SK-N-SH (cell line): Measurements from ENCODE around the gene SUMF1. TPM values are rescaled to one million over a fixed set of nuclear protein-coding genes. Genes with fewer than 3 reads are reported as not detected.

Experiments
- CTCF ChIA-PET: fragments of 300-600, 350-600 bp; formaldehyde crosslinking; extraction: SDS; loops from one replicate; lab custom pipeline; 2021; lab: Yijun Ruan, JAX
- POLR2A ChIA-PET: fragments of 350-600 bp; sonication (Branson Sonifier 250); formaldehyde crosslinking; extraction: SDS; loops from one replicate; lab custom pipeline; 2020; ENCODE audit warnings: antibody characterized with exemption, inconsistent platforms; lab: Yijun Ruan, JAX
- DNase-seq: peaks from one replicate; pipeline ENCODE4 v3.0.0; 2012
- H2AFZ ChIP-seq: fragments of 200-600 bp; sonication (generic); 2 replicates; pipeline ENCODE4 v1.8.1; 2016; ENCODE audit warnings: antibody characterized with exemption, mild to moderate bottlenecking, low read depth
- H3F3A ChIP-seq: fragments of 200-600 bp; sonication (generic); replicated peaks from 2 replicates; pipeline ENCODE3; 2016; ENCODE audit warnings: antibody characterized with exemption, mild to moderate bottlenecking; ENCODE audit not compliant: insufficient read depth
- H3K27ac ChIP-seq, 2 experiments: fragments of 200-500 bp in 1 of 2; fragments of 200-600 bp in 1 of 2; sonication (Bioruptor generic) in 1 of 2; sonication (generic), shearing (Covaris generic) in 1 of 2; 2 replicates each; pipeline versions ENCODE4 v1.5.1 to v1.6.1; 2014 to 2016; ENCODE audit warnings: low read depth in 2 of 2, inconsistent platforms in 1 of 2, low read length in 1 of 2, mild to moderate bottlenecking in 1 of 2, mixed read lengths in 1 of 2
- H3K27me3 ChIP-seq: fragments of 200-600 bp; sonication (generic), shearing (Covaris generic); 2 replicates; pipeline ENCODE4 v1.6.1; 2016; ENCODE audit warnings: mixed run types; ENCODE audit not compliant: insufficient read depth
- H3K36me3 ChIP-seq, 2 experiments: fragments of 200-500 bp in 1 of 2; fragments of 200-600 bp in 1 of 2; sonication (Bioruptor generic) in 1 of 2; sonication (generic) in 1 of 2; replicated peaks in 1 of 2; 2 replicates each; pipeline versions ENCODE3 to v1.5.1; 2014 to 2016; ENCODE audit warnings: low read length in 1 of 2, mild to moderate bottlenecking in 1 of 2; ENCODE audit not compliant: insufficient read depth in 2 of 2, control insufficient read depth in 1 of 2
- H3K4me1 ChIP-seq, 2 experiments: fragments of 200-500 bp in 1 of 2; fragments of 200-600 bp in 1 of 2; sonication (Bioruptor generic) in 1 of 2; sonication (generic), shearing (Covaris generic) in 1 of 2; 2 replicates each; pipeline versions ENCODE4 v1.5.1 to v1.6.1; 2014 to 2016; ENCODE audit warnings: low read depth in 1 of 2, low read length in 1 of 2, mixed run types in 1 of 2; ENCODE audit not compliant: insufficient read depth in 2 of 2, control insufficient read depth in 1 of 2
- H3K4me2 ChIP-seq: fragments of 200-600 bp; sonication (generic), shearing (Covaris generic); 2 replicates; pipeline ENCODE4 v1.6.1; 2017; ENCODE audit warnings: mixed run types
- H3K4me3 ChIP-seq, 2 experiments: fragments of 200-500 bp in 1 of 2; fragments of 200-600 bp in 1 of 2; sonication (Bioruptor generic) in 1 of 2; sonication (generic), shearing (Covaris generic) in 1 of 2; 2 replicates each; pipeline versions ENCODE4 v1.5.1 to v1.8.1; 2014 to 2016; ENCODE audit warnings: low read depth in 2 of 2, inconsistent platforms in 1 of 2, low read length in 1 of 2, mild to moderate bottlenecking in 1 of 2, mixed read lengths in 1 of 2, moderate library complexity in 1 of 2
- H3K79me2 ChIP-seq: fragments of 200-600 bp; sonication (generic); 2 replicates; pipeline ENCODE4 v1.8.1; 2017; ENCODE audit warnings: mild to moderate bottlenecking; ENCODE audit not compliant: insufficient read depth
- H3K9ac ChIP-seq: fragments of 200-600 bp; sonication (generic); 2 replicates; pipeline ENCODE4 v1.6.1; 2017; ENCODE audit warnings: mixed run types
- H3K9me2 ChIP-seq: fragments of 200-600 bp; sonication (generic); 2 replicates; pipeline ENCODE4 v1.6.1; 2017; ENCODE audit warnings: mixed run types
- H3K9me3 ChIP-seq: fragments of 200-600 bp; sonication (generic); 2 replicates; pipeline ENCODE4 v1.6.1; 2017; ENCODE audit warnings: mixed run types, mild to moderate bottlenecking, moderate library complexity
- H4K20me1 ChIP-seq: fragments of 200-600 bp; sonication (generic); 2 replicates; pipeline ENCODE4 v1.6.1; 2017; ENCODE audit warnings: mild to moderate bottlenecking, mixed run types; ENCODE audit not compliant: insufficient read depth
- CHD2 ChIP-seq: fragments of 150-350 bp; IDR thresholded peaks from 2 replicates; pipeline ENCODE4 v1.6.1; 2018; ENCODE audit warnings: low read length; ENCODE audit not compliant: partially characterized antibody
- ELF1 ChIP-seq: IDR thresholded peaks from 2 replicates; pipeline ENCODE4 v1.4.0; 2012
- EZH2phosphoT487 ChIP-seq: fragments of 200-600 bp; sonication (generic); IDR thresholded peaks from 2 replicates; pipeline ENCODE4 v1.6.1; 2017; ENCODE audit warnings: low read depth, mixed run types, mild to moderate bottlenecking, antibody characterized with exemption, moderate library complexity, borderline replicate concordance
- GABPA ChIP-seq: IDR thresholded peaks from 2 replicates; pipeline ENCODE4 v1.4.0; 2012; ENCODE audit warnings: low read depth, mild to moderate bottlenecking
- JUND ChIP-seq: IDR thresholded peaks from 2 replicates; pipeline ENCODE4 v1.4.0; 2012
- MAX ChIP-seq: IDR thresholded peaks from 2 replicates; pipeline ENCODE4 v1.4.0; 2012; ENCODE audit warnings: low read depth
- MEF2A ChIP-seq: IDR thresholded peaks from 2 replicates; pipeline ENCODE4 v1.4.0; 2012; ENCODE audit warnings: low read depth, borderline replicate concordance
- NFIC ChIP-seq: IDR thresholded peaks from 2 replicates; pipeline ENCODE4 v1.4.0; 2012; ENCODE audit warnings: borderline replicate concordance
- NRF1 ChIP-seq: IDR thresholded peaks from 2 replicates; pipeline ENCODE4 v1.6.1; 2012; ENCODE audit warnings: low read depth, mild to moderate bottlenecking, low read length
- RAD21 ChIP-seq: IDR thresholded peaks from 2 replicates; pipeline ENCODE4 v1.6.1; 2012; ENCODE audit warnings: mild to moderate bottlenecking, low read length
- REST ChIP-seq: IDR thresholded peaks from 2 replicates; pipeline ENCODE4 v1.6.1; 2012; ENCODE audit warnings: mild to moderate bottlenecking, low read depth, low read length, moderate library complexity
- RFX5 ChIP-seq: IDR thresholded peaks from 2 replicates; pipeline ENCODE4 v1.6.1; 2012; ENCODE audit warnings: mild to moderate bottlenecking, improper control_type of control experiment, low read length
- SIN3A ChIP-seq: IDR thresholded peaks from 2 replicates; pipeline ENCODE4 v1.6.1; 2012; ENCODE audit warnings: low read depth, mild to moderate bottlenecking, low read length, moderate library complexity, borderline replicate concordance
- SMC3 ChIP-seq: IDR thresholded peaks from 2 replicates; pipeline ENCODE4 v1.6.1; 2012; ENCODE audit warnings: low read depth, low read length, improper control_type of control experiment
- YY1 ChIP-seq: IDR thresholded peaks from 2 replicates; pipeline ENCODE4 v1.4.0; 2012; ENCODE audit warnings: low read depth, mild to moderate bottlenecking
- ZBTB33 ChIP-seq: IDR thresholded peaks from 2 replicates; pipeline ENCODE4 v1.4.0; 2012; ENCODE audit warnings: low read depth, borderline replicate concordance
- WGBS: methylation state at CpG from one replicate; pipeline ENCODE4 v1.1.6; 2017; ENCODE audit warnings: low lambda C conversion rate; 5-methylcytosine and 5-hydroxymethylcytosine counted together
- polyA plus RNA-seq, 3 experiments: library from polyadenylated mRNA; depleted of rRNA; stranded (reverse); fragments of >200 nt; gene quantifications; 2 replicates each; pipeline ENCODE4 v1.2.3, GENCODE V29; 2012

The SUMF1 gene
- polyA plus RNA-seq, 1 of the 3 experiments (the other 2 are of a cell fraction) = 56.9 TPM

GRCh38 chr3:4332991-4333390 is 134.1 kb downstream of the SUMF1 start:
- CTCF ChIA-PET = interaction anchor here (1.0 to 4.6 kb wide), 2 partner anchors 18 to 300 kb away, joined by 6 to 21 read pairs; no protein-coding TSS in a partner anchor
- Histone ChIP-seq H3K9ac (no peak overlapping the region), H3K9me3 (no peaks in the 10 kb centered on the region), H4K20me1 (no peaks in the 10 kb centered on the region), H2AFZ (no peak overlapping the region), H3K27ac (no peak overlapping the region), H3K27me3 (no peaks in the 10 kb centered on the region), H3K9me2 (no peaks in the 10 kb centered on the region), H3K36me3 (no peaks in the 10 kb centered on the region), H3K79me2 (no peaks in the 10 kb centered on the region), H3K4me2 (no peak overlapping the region), H3F3A (no peaks in the 10 kb centered on the region), H3K4me3 (no peak overlapping the region), H3K4me1 (no peaks in the 10 kb centered on the region)
- no peak for DNase-seq
- TF ChIP-seq REST = no peak
- TF ChIP-seq SMC3 = no peak
- no peak for TF ChIP-seq JUND
- no peak for TF ChIP-seq YY1
- TF ChIP-seq MEF2A = no peak
- no peak for TF ChIP-seq RAD21
- no peak for TF ChIP-seq GABPA
- no peak for TF ChIP-seq CHD2
- no peak for TF ChIP-seq EZH2phosphoT487
- TF ChIP-seq RFX5 = no peak
- TF ChIP-seq NRF1 = no peak
- TF ChIP-seq SIN3A = no peak
- no peak for TF ChIP-seq ELF1
- 71% methylated on average over 3 of the region's 3 CpGs for WGBS
- POLR2A ChIA-PET = no interaction called here

GRCh38 chr3:4332574-4332973 is 134.5 kb downstream of the SUMF1 start:
- H3K9me2 ChIP-seq = no peaks in the 10 kb centered on the region

More at GRCh38 chr3:4332574-4332973, 134.5 kb downstream of the SUMF1 start:
- WGBS = 84% methylated on average over 3 of the region's 3 CpGs
- ChIA-PET CTCF (interaction anchor here (1.0 to 4.6 kb wide), 2 partner anchors 18 to 301 kb away, joined by 6 to 21 read pairs; no protein-coding TSS in a partner anchor), POLR2A (no interaction called here)
- Histone ChIP-seq H3K4me1 (no peaks in the 10 kb centered on the region), H4K20me1 (no peaks in the 10 kb centered on the region), H3K9me3 (no peaks in the 10 kb centered on the region), H3K4me3 (no peak overlapping the region), H3K27ac (no peak overlapping the region), H3F3A (no peaks in the 10 kb centered on the region), H3K4me2 (no peak overlapping the region), H3K79me2 (no peaks in the 10 kb centered on the region), H3K36me3 (no peaks in the 10 kb centered on the region), H3K9ac (no peak overlapping the region), H2AFZ (no peak overlapping the region), H3K27me3 (no peaks in the 10 kb centered on the region)
- no peak for DNase-seq
- TF ChIP-seq ZBTB33 (no peak), NFIC (no peak), GABPA (no peak), MAX (no peak)
